ENCODE measurements around the gene RFX8. TPM values are rescaled to one million over a fixed set of nuclear protein-coding genes. Genes with fewer than 3 reads are reported as not detected.

RFX8 gene
- total and polyA plus RNA-seq, 2 of the 8 experiments (the other 6 are each of a cell fraction or from before 2014, with no cell fraction given) = 0.60 to 0.97 TPM

GRCh38 chr2:101431486-101431885, 43.4 kb downstream of the RFX8 start (continued):
- no peak for TF ChIP-seq SUZ12 (IDR thresholded peaks at IDR 0.05; ENCODE audit: low read length)

All from H1 (cell line).